Measurements from ENCODE around the gene MYO1H.
"Not testable (repeated sequence)": the region's sequence is repeated elsewhere in the genome, so short reads cannot be mapped to it uniquely, and the experiment has no call there.

The MYO1H gene

GRCh38 chr12:109343677-109344076, 4.0 kb upstream of the MYO1H start:
- no peak for DNase-seq (ENCODE audit: low spot score)

GRCh38 chr12:109345428-109345827, 2.3 kb upstream of the MYO1H start:
- DNase-seq (ENCODE audit: low spot score) = no peak

GRCh38 chr12:109346920-109347319, 780 bp upstream of the MYO1H start:
- DNase-seq (ENCODE audit: low spot score) = no peak

- no peak for DNase-seq (ENCODE audit: low spot score)
Observed at GRCh38 chr12:109352184-109352583, 4.5 kb downstream of the MYO1H start.

GRCh38 chr12:109356577-109356976, 8.9 kb downstream of the MYO1H start:
- no peak for DNase-seq (ENCODE audit: low spot score)

- DNase-seq (ENCODE audit: low spot score) = no peak
Observed at GRCh38 chr12:109357032-109357431, 9.3 kb downstream of the MYO1H start.

GRCh38 chr12:109358154-109358869, 10.6 kb downstream of the MYO1H start:
- no peak for DNase-seq (ENCODE audit: low spot score)

GRCh38 chr12:109359131-109359690, 11.5 kb downstream of the MYO1H start:
- DNase-seq (ENCODE audit: low spot score) = no peak

- DNase-seq (ENCODE audit: low spot score) = no peak
Observed at GRCh38 chr12:109369831-109370230, 22.1 kb downstream of the MYO1H start.

- DNase-seq (ENCODE audit: low spot score) = no peak
Observed at GRCh38 chr12:109377139-109377685, 29.5 kb downstream of the MYO1H start.

- no peak for DNase-seq (ENCODE audit: low spot score)
Observed at GRCh38 chr12:109378569-109378968, 30.9 kb downstream of the MYO1H start.

GRCh38 chr12:109382031-109382430, 34.3 kb downstream of the MYO1H start:
- no peak for DNase-seq (ENCODE audit: low spot score)

GRCh38 chr12:109383240-109383639, 35.5 kb downstream of the MYO1H start:
- DNase-seq (ENCODE audit: low spot score) = no peak

- DNase-seq (ENCODE audit: low spot score) = peak; percentile 29
Observed at GRCh38 chr12:109385339-109386058, 37.8 kb downstream of the MYO1H start.

GRCh38 chr12:109386059-109386433, 38.3 kb downstream of the MYO1H start:
- no peak for DNase-seq (ENCODE audit: low spot score)

GRCh38 chr12:109387425-109388166, 39.9 kb downstream of the MYO1H start:
- DNase-seq (ENCODE audit: low spot score) = no peak

GRCh38 chr12:109388167-109388563, 40.5 kb downstream of the MYO1H start:
- no peak for DNase-seq (ENCODE audit: low spot score)

- no peak for DNase-seq (ENCODE audit: low spot score)
Observed at GRCh38 chr12:109389146-109389545, 41.4 kb downstream of the MYO1H start.

GRCh38 chr12:109393437-109394345, 46.0 kb downstream of the MYO1H start:
- peak; percentile 55 for DNase-seq (ENCODE audit: low spot score)

- DNase-seq (ENCODE audit: low spot score) = no peak
Observed at GRCh38 chr12:109394891-109395290, 47.2 kb downstream of the MYO1H start.

GRCh38 chr12:109404841-109405240, 57.1 kb downstream of the MYO1H start:
- not testable (repeated sequence) for DNase-seq (ENCODE audit: low spot score)
